Measurements from ENCODE around the gene ADH4.
A peak's percentile ranks its signal among the peaks of the same experiment; 100 is the strongest.
"Not testable (repeated sequence)": the region's sequence is repeated elsewhere in the genome, so short reads cannot be mapped to it uniquely, and the experiment has no call there.

Gene ADH4

DNA sequence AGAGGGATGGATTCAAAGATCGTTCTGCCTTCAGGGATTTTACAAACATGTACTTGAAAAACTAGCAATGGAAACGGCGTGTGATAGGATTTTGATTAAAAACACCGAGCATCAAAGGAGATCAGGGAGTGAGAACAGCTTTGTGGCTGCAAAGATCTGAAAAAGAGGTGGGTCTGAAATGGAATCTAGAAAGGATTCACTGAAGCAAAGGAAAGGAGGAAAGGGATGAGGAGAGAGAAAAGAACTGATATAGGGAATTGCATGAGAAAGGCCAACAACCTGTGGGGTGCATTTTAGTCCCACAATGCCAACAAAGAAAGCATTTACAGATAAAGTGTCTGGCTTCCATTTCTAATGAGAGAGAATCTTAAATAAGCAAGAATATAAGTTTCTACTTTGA is 23.1 kb downstream of the ADH4 start:
- Histone ChIP-seq H3K4me3 (ENCODE audit: low read length, poor library complexity, severe bottlenecking) (no peak overlapping the region), H3K36me3 (ENCODE audit: insufficient read depth, low read length) (no peaks in the 10 kb centered on the region), H3F3A (ENCODE audit: low read depth) (no peaks in the 10 kb centered on the region), H3K9ac (ENCODE audit: low read depth, low read length, poor library complexity, severe bottlenecking) (no peak overlapping the region), H3K27me3 (ENCODE audit: insufficient read depth, low read length, poor library complexity, severe bottlenecking) (no peaks in the 10 kb centered on the region), H3K9me2 (replicated peaks; ENCODE audit: low read depth, low read length) (no peaks in the 10 kb centered on the region), H3K9me3 (ENCODE audit: insufficient read depth, low read depth, low read length) (no peaks in the 10 kb centered on the region), H3K4me2 (ENCODE audit: low read depth, low read length, poor library complexity, severe bottlenecking) (no peak overlapping the region), H4K20me1 (ENCODE audit: insufficient read depth, low read length, poor library complexity, severe bottlenecking) (no peaks in the 10 kb centered on the region), H3K79me2 (ENCODE audit: insufficient read depth, low read length) (no peaks in the 10 kb centered on the region), H3K4me1 (ENCODE audit: insufficient read depth, low read length, poor library complexity, severe bottlenecking) (peaks cover 4% of the 10 kb centered on the region), H2AFZ (ENCODE audit: low read length) (no peak overlapping the region)
- no peak for TF ChIP-seq EZH2phosphoT487 (IDR thresholded peaks at IDR 0.05; ENCODE audit: borderline replicate concordance)
- TF ChIP-seq, protein P1, sequence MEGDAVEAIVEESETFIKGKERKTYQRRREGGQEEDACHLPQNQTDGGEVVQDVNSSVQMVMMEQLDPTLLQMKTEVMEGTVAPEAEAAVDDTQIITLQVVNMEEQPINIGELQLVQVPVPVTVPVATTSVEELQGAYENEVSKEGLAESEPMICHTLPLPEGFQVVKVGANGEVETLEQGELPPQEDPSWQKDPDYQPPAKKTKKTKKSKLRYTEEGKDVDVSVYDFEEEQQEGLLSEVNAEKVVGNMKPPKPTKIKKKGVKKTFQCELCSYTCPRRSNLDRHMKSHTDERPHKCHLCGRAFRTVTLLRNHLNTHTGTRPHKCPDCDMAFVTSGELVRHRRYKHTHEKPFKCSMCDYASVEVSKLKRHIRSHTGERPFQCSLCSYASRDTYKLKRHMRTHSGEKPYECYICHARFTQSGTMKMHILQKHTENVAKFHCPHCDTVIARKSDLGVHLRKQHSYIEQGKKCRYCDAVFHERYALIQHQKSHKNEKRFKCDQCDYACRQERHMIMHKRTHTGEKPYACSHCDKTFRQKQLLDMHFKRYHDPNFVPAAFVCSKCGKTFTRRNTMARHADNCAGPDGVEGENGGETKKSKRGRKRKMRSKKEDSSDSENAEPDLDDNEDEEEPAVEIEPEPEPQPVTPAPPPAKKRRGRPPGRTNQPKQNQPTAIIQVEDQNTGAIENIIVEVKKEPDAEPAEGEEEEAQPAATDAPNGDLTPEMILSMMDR (conservative IDR thresholded peaks at IDR 0.05; ENCODE audit: low read length), result no peak

DNA sequence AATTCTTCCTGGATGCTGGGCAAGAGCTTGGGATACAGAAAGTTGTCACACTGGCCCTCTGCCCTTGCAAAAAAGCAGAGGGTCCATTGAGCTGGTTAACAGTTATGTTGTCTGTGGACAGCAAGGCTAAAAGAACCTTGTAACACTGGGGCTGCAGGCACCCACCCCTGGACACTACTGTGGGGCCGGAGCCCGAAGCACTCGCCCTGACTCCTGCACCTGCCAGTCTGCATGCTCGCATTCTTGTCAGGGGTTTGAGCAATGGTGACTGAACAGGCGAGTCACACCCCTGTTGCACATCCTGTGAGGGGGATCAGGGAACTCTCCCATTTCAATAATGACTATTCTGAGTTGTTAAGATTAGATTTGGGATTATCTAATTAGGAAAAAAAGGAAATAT is 23.6 kb downstream of the ADH4 start:
- Histone ChIP-seq H3K36me3 (ENCODE audit: insufficient read depth, low read length) (no peaks in the 10 kb centered on the region), H3K4me1 (ENCODE audit: insufficient read depth, low read length, poor library complexity, severe bottlenecking) (peaks cover 4% of the 10 kb centered on the region), H3K9ac (ENCODE audit: low read depth, low read length, poor library complexity, severe bottlenecking) (no peak overlapping the region), H3K27me3 (ENCODE audit: insufficient read depth, low read length, poor library complexity, severe bottlenecking) (no peaks in the 10 kb centered on the region), H3K9me3 (ENCODE audit: insufficient read depth, low read depth, low read length) (no peaks in the 10 kb centered on the region), H4K20me1 (ENCODE audit: insufficient read depth, low read length, poor library complexity, severe bottlenecking) (no peaks in the 10 kb centered on the region), H3K4me2 (ENCODE audit: low read depth, low read length, poor library complexity, severe bottlenecking) (no peak overlapping the region), H3F3A (ENCODE audit: low read depth) (no peaks in the 10 kb centered on the region), H3K9me2 (replicated peaks; ENCODE audit: low read depth, low read length) (no peaks in the 10 kb centered on the region), H2AFZ (ENCODE audit: low read length) (no peak overlapping the region), H3K4me3 (ENCODE audit: low read length, poor library complexity, severe bottlenecking) (no peak overlapping the region), H3K79me2 (ENCODE audit: insufficient read depth, low read length) (no peaks in the 10 kb centered on the region)
- no peak for TF ChIP-seq EZH2phosphoT487 (IDR thresholded peaks at IDR 0.05; ENCODE audit: borderline replicate concordance)
- TF ChIP-seq, protein P1 (conservative IDR thresholded peaks at IDR 0.05; ENCODE audit: low read length), result no peak

DNA sequence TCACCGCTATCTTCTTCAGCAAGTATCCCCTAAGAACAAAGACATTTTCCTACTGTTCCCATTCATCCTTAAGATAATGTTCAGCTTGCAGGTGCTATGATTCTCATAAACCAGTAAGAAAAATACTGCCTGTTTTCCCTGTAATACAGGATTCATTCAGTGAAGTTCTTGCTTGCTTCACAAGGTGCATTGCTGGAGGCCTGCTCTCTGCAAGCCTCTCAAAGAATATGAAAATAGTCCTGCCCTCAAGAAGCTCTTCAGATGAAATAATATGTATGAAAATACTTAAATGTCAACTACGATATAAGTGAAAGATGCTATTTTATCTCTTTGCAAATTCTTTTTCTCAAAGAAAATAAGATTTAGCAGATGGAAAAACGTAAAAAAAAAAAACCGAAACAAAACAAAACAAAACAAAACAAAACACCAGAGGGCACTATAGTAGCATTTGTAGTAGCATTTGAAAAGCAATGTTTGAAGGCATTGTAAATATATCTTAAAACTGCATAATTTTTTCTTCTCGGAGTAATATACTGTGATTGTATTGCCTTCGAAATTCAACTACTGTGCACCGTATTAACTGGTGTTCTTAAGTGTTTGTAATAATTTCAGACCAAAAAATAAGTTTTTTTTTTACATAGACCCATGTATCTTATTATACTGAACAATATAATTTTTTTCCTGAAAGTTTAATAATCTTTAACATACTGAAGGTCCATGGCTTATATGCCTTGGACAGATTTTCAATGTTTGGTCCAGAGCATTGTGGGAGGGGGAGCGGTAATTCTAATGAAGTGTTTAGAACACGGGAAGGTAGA is 26.0 kb downstream of the ADH4 start:
- no peaks in the 10 kb centered on the region for H3K9me3 ChIP-seq (ENCODE audit: insufficient read depth, low read depth, low read length)
- H2AFZ ChIP-seq (ENCODE audit: low read length), result peak overlapping the region; percentile 7; the same call in 1 of the 2 replicates
- no peaks in the 10 kb centered on the region for H3K79me2 ChIP-seq (ENCODE audit: insufficient read depth, low read length)
- no peak overlapping the region for H3K4me3 ChIP-seq (ENCODE audit: low read length, poor library complexity, severe bottlenecking)
- no peaks in the 10 kb centered on the region for H3K9me2 ChIP-seq (replicated peaks; ENCODE audit: low read depth, low read length)
- no peaks in the 10 kb centered on the region for H3K27me3 ChIP-seq (ENCODE audit: insufficient read depth, low read length, poor library complexity, severe bottlenecking)
- H3K4me1 ChIP-seq (ENCODE audit: insufficient read depth, low read length, poor library complexity, severe bottlenecking), result no peaks in the 10 kb centered on the region
- H3K4me2 ChIP-seq (ENCODE audit: low read depth, low read length, poor library complexity, severe bottlenecking), result no peak overlapping the region
- no peaks in the 10 kb centered on the region for H4K20me1 ChIP-seq (ENCODE audit: insufficient read depth, low read length, poor library complexity, severe bottlenecking)
- TF ChIP-seq, protein P1 (conservative IDR thresholded peaks at IDR 0.05; ENCODE audit: low read length), result peak; percentile 71
- no peak for TF ChIP-seq EZH2phosphoT487 (IDR thresholded peaks at IDR 0.05; ENCODE audit: borderline replicate concordance)
- H3K36me3 ChIP-seq (ENCODE audit: insufficient read depth, low read length), result no peaks in the 10 kb centered on the region
- H3F3A ChIP-seq (ENCODE audit: low read depth), result no peaks in the 10 kb centered on the region
- no peak overlapping the region for H3K9ac ChIP-seq (ENCODE audit: low read depth, low read length, poor library complexity, severe bottlenecking)

DNA sequence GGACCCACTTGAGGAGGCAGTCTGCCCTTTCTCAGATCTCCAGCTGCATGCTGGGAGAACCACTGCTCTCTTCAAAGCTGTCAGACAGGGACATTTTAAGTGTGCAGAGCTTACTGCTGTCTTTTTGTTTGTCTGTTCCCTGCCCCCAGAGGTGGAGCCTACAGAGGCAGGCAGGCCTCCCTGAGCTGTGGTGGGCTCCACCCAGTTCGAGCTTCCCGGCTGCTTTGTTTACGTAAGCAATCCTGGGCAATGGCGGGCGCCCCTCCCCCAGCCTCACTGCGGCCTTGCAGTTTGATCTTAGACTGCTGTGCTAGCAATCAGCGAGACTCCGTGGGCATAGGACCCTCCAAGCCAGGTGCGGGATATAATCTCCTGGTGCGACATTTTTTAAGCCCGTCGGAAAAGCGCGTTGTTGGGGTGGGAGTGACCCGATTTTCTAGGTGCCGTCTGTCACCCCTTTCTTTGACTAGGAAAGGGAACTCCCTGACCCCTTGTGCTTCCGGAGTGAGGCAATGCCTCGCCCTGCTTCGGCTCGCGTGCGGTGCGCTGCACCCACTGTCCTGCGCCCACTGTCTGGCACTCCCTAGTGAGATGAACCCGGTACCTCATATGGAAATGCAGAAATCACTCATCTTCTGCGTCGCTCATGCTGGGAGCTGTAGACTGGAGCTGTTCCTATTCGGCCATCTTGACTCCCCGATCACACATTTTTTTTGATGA is 26.8 kb downstream of the ADH4 start:
- H3F3A ChIP-seq (ENCODE audit: low read depth); H3K4me3 ChIP-seq (ENCODE audit: low read length, poor library complexity, severe bottlenecking); H4K20me1 ChIP-seq (ENCODE audit: insufficient read depth, low read length, poor library complexity, severe bottlenecking); H3K4me2 ChIP-seq (ENCODE audit: low read depth, low read length, poor library complexity, severe bottlenecking); H3K9me3 ChIP-seq (ENCODE audit: insufficient read depth, low read depth, low read length); H3K9ac ChIP-seq (ENCODE audit: low read depth, low read length, poor library complexity, severe bottlenecking); H3K27me3 ChIP-seq (ENCODE audit: insufficient read depth, low read length, poor library complexity, severe bottlenecking); H3K4me1 ChIP-seq (ENCODE audit: insufficient read depth, low read length, poor library complexity, severe bottlenecking); H3K36me3 ChIP-seq (ENCODE audit: insufficient read depth, low read length); H3K9me2 ChIP-seq (replicated peaks; ENCODE audit: low read depth, low read length); H3K79me2 ChIP-seq (ENCODE audit: insufficient read depth, low read length): not testable (repeated sequence)
- H2AFZ ChIP-seq (ENCODE audit: low read length), result peak overlapping the region; percentile 7; the same call in 1 of the 2 replicates

DNA sequence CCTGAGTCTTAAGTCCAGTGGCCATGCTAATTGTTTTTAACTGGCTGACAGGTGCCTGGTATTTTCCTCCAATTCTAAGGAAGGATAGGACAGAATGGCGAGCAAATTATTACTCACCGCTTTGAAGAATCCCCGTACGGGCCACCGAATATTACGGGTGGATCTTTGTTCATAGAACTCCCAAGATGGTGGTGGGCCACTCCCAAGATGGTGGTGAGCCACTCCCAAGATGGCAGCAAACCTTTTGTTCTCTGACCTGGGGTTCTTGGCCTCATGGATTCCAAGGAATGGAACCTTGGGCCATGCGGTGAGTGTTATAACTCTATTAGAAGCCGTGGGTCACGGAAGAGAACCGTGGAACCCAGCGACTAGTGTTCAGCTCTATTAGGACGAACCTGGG is 34.8 kb downstream of the ADH4 start:
- not testable (repeated sequence) for H3K79me2 ChIP-seq (ENCODE audit: insufficient read depth, low read length); H4K20me1 ChIP-seq (ENCODE audit: insufficient read depth, low read length, poor library complexity, severe bottlenecking); H3K4me2 ChIP-seq (ENCODE audit: low read depth, low read length, poor library complexity, severe bottlenecking); H3K36me3 ChIP-seq (ENCODE audit: insufficient read depth, low read length); H3K9ac ChIP-seq (ENCODE audit: low read depth, low read length, poor library complexity, severe bottlenecking); H3K4me3 ChIP-seq (ENCODE audit: low read length, poor library complexity, severe bottlenecking); H3K9me3 ChIP-seq (ENCODE audit: insufficient read depth, low read depth, low read length); H2AFZ ChIP-seq (ENCODE audit: low read length); H3F3A ChIP-seq (ENCODE audit: low read depth); H3K4me1 ChIP-seq (ENCODE audit: insufficient read depth, low read length, poor library complexity, severe bottlenecking); H3K9me2 ChIP-seq (replicated peaks; ENCODE audit: low read depth, low read length); H3K27me3 ChIP-seq (ENCODE audit: insufficient read depth, low read length, poor library complexity, severe bottlenecking)
